H1 (cell line): ENCODE results near the gene AQP12A. TPM values are rescaled to one million over a fixed set of nuclear protein-coding genes. Genes with fewer than 3 reads are reported as not detected.

ENCODE experiments used
- CBX5 ChIP-seq: fragments of 300-800, 300-1000 bp; sonication (generic); IDR thresholded peaks from 2 replicates; pipeline ENCODE4 v1.7.1; 2016; ENCODE audit warnings: antibody characterized with exemption, low read length, low read depth
- CBX8 ChIP-seq: fragments of 300-800, 300-1000 bp; sonication (generic); IDR thresholded peaks from 2 replicates; pipeline ENCODE4 v1.7.1; 2016; ENCODE audit warnings: low read depth, low read length, borderline replicate concordance
- CHD2 ChIP-seq: IDR thresholded peaks from 2 replicates; pipeline ENCODE4 v1.6.1; 2012; ENCODE audit warnings: low read length, improper control_type of control experiment
- CHD7 ChIP-seq: fragments of 300-600 bp; sonication (generic); IDR thresholded peaks from 2 replicates; pipeline ENCODE4 v1.7.1; 2012; ENCODE audit warnings: low read length, moderate library complexity, mild to moderate bottlenecking, inconsistent platforms; ENCODE audit not compliant: insufficient replicate concordance
- CREB1 ChIP-seq: IDR thresholded peaks from 2 replicates; pipeline ENCODE4 v1.6.1; 2012; ENCODE audit warnings: inconsistent platforms
- EP300 ChIP-seq, 2 experiments: IDR thresholded peaks; 1 replicate in 1 of 2; 2 replicates in 1 of 2; pipeline ENCODE4 v1.6.1; 2011 to 2012; ENCODE audit warnings: low read depth in 2 of 2, low read length in 2 of 2, mild to moderate bottlenecking in 2 of 2, borderline replicate concordance in 1 of 2, inconsistent platforms in 1 of 2, moderate library complexity in 1 of 2
- SUZ12 ChIP-seq: fragments of 200-600 bp; sonication (generic); IDR thresholded peaks from 2 replicates; pipeline ENCODE4 v1.6.1; 2012; ENCODE audit warnings: mild to moderate bottlenecking, inconsistent platforms, low read length, moderate library complexity, mixed read lengths
- USF2 ChIP-seq: IDR thresholded peaks from 2 replicates; pipeline ENCODE4 v1.6.1; 2011; ENCODE audit warnings: low read length, improper control_type of control experiment
- polyA plus RNA-seq, 7 experiments: library from polyadenylated mRNA; depleted of rRNA in 3 of 7; stranded (reverse) in 5 of 7; unstranded in 2 of 7; fragments of >200 nt in 5 of 7; fragments of 200-250 nt in 2 of 7; gene quantifications; 1 replicate in 5 of 7; 2 replicates in 1 of 7; 4 replicates in 1 of 7; pipeline versions ENCODE4 v1.2.1 to v1.2.3, GENCODE V29; 2011 to 2013; ENCODE audit warnings: missing spikeins in 2 of 7, mixed read lengths in 2 of 7
- total RNA-seq: library from RNA; stranded (reverse); fragmentation: NEBNext Ultra II Directional; extraction: Animal tissue kit (Norgen Biotek cat#: 25700); gene quantifications from 2 replicates; pipeline ENCODE4 v1.2.1, GENCODE V29; 2021

The AQP12A gene
- total and polyA plus RNA-seq, 2 of the 8 experiments (the other 6 are each of a cell fraction or from before 2014, with no cell fraction given) = not detected

GRCh38 chr2:240651185-240651584 is 40.5 kb upstream of the AQP12A start (continued):
- TF ChIP-seq CHD7 (no peak), EP300 (IDR thresholded peaks at IDR 0.05; ENCODE audit: borderline replicate concordance in 1 of 2, low read depth in 2 of 2, low read length in 2 of 2) (no peak), USF2 (no peak), CREB1 (no peak), CHD2 (no peak), CBX8 (no peak), CBX5 (no peak), SUZ12 (no peak)
- TF ChIP-seq, all 59 proteins: peak for 0
